ENCODE data around the gene GPR153. TPM values are rescaled to one million over a fixed set of nuclear protein-coding genes. Genes with fewer than 3 reads are reported as not detected.

GPR153 gene
- polyA plus RNA-seq, 2 donors: 2.7 to 3.9 TPM

GRCh38 chr1:6271554-6271953 is 10.7 kb upstream of the GPR153 start:
- Histone ChIP-seq H3K9me3 (ENCODE audit: control insufficient read depth in 2 of 2, insufficient read depth in 1 of 2, low read depth in 1 of 2, low read length in 1 of 2) (no peaks in the 10 kb centered on the region), H3K36me3 (ENCODE audit: control insufficient read depth in 2 of 2, insufficient read depth in 2 of 2, low read length in 1 of 2) (no peaks in the 10 kb centered on the region), H3K27me3 (ENCODE audit: control insufficient read depth in 1 of 2, insufficient read depth in 2 of 2, low read length in 2 of 2) (no peaks in the 10 kb centered on the region), H3K4me1 (ENCODE audit: control insufficient read depth in 2 of 2, insufficient read depth in 2 of 2, low read length in 1 of 2) (peaks cover 0 to 25% of the 10 kb centered on the region in 2 donors), H3K27ac (ENCODE audit: low read depth in 2 of 2, low read length in 1 of 2) (no peak overlapping the region), H3K4me3 (ENCODE audit: low read depth in 1 of 2, low read length in 2 of 2) (no peak overlapping the region)
- WGBS, 2 donors: 80 to 83% methylated on average over 12 of the region's 12 CpGs

GRCh38 chr1:6271006-6271405 is 10.1 kb upstream of the GPR153 start:
- H3K27ac ChIP-seq (ENCODE audit: low read depth in 2 of 2, low read length in 1 of 2): no peak overlapping the region
- 68 to 70% methylated on average over 4 of the region's 4 CpGs for WGBS, 2 donors
- no peak overlapping the region for H3K4me3 ChIP-seq (ENCODE audit: low read depth in 1 of 2, low read length in 2 of 2)
- H3K4me1 ChIP-seq (ENCODE audit: control insufficient read depth in 2 of 2, insufficient read depth in 2 of 2, low read length in 1 of 2): peaks cover 0 to 23% of the 10 kb centered on the region in 2 donors
- no peaks in the 10 kb centered on the region for H3K9me3 ChIP-seq (ENCODE audit: control insufficient read depth in 2 of 2, insufficient read depth in 1 of 2, low read depth in 1 of 2, low read length in 1 of 2)
- no peaks in the 10 kb centered on the region for H3K36me3 ChIP-seq (ENCODE audit: control insufficient read depth in 2 of 2, insufficient read depth in 2 of 2, low read length in 1 of 2)
- H3K27me3 ChIP-seq (ENCODE audit: control insufficient read depth in 1 of 2, insufficient read depth in 2 of 2, low read length in 2 of 2): no peaks in the 10 kb centered on the region

GRCh38 chr1:6270401-6270800 is 9.5 kb upstream of the GPR153 start:
- Histone ChIP-seq H3K9me3 (ENCODE audit: control insufficient read depth in 2 of 2, insufficient read depth in 1 of 2, low read depth in 1 of 2, low read length in 1 of 2) (no peaks in the 10 kb centered on the region), H3K4me3 (ENCODE audit: low read depth in 1 of 2, low read length in 2 of 2) (no peak overlapping the region), H3K4me1 (ENCODE audit: control insufficient read depth in 2 of 2, insufficient read depth in 2 of 2, low read length in 1 of 2) (peaks cover 0 to 21% of the 10 kb centered on the region in 2 donors), H3K27ac (ENCODE audit: low read depth in 2 of 2, low read length in 1 of 2) (no peak overlapping the region), H3K27me3 (ENCODE audit: control insufficient read depth in 1 of 2, insufficient read depth in 2 of 2, low read length in 2 of 2) (no peaks in the 10 kb centered on the region), H3K36me3 (ENCODE audit: control insufficient read depth in 2 of 2, insufficient read depth in 2 of 2, low read length in 1 of 2) (no peaks in the 10 kb centered on the region)
- WGBS, 2 donors: 51 to 65% methylated on average over 8 of the region's 8 CpGs

- Histone ChIP-seq H3K4me3 (ENCODE audit: low read depth in 1 of 2, low read length in 2 of 2) (no peak overlapping the region), H3K36me3 (ENCODE audit: control insufficient read depth in 2 of 2, insufficient read depth in 2 of 2, low read length in 1 of 2) (no peaks in the 10 kb centered on the region), H3K27ac (ENCODE audit: low read depth in 2 of 2, low read length in 1 of 2) (no peak overlapping the region), H3K27me3 (ENCODE audit: control insufficient read depth in 1 of 2, insufficient read depth in 2 of 2, low read length in 2 of 2) (no peaks in the 10 kb centered on the region), H3K4me1 (ENCODE audit: control insufficient read depth in 2 of 2, insufficient read depth in 2 of 2, low read length in 1 of 2) (peaks cover 0 to 21% of the 10 kb centered on the region in 2 donors), H3K9me3 (ENCODE audit: control insufficient read depth in 2 of 2, insufficient read depth in 1 of 2, low read depth in 1 of 2, low read length in 1 of 2) (no peaks in the 10 kb centered on the region)
- WGBS, 2 donors: 67% methylated on average over 22 of the region's 22 CpGs
These were observed 9.0 kb upstream of the GPR153 start for GRCh38 chr1:6269720-6270400.

- no peak overlapping the region for H3K27ac ChIP-seq (ENCODE audit: low read depth in 2 of 2, low read length in 1 of 2)
These were observed 8.4 kb upstream of the GPR153 start for GRCh38 chr1:6269296-6269695.

GRCh38 chr1:6268415-6268814 is 7.5 kb upstream of the GPR153 start:
- Histone ChIP-seq H3K9me3 (ENCODE audit: control insufficient read depth in 2 of 2, insufficient read depth in 1 of 2, low read depth in 1 of 2, low read length in 1 of 2) (no peaks in the 10 kb centered on the region), H3K4me3 (ENCODE audit: low read depth in 1 of 2, low read length in 2 of 2) (no peak overlapping the region), H3K27me3 (ENCODE audit: control insufficient read depth in 1 of 2, insufficient read depth in 2 of 2, low read length in 2 of 2) (no peaks in the 10 kb centered on the region), H3K27ac (ENCODE audit: low read depth in 2 of 2, low read length in 1 of 2) (no peak overlapping the region), H3K36me3 (ENCODE audit: control insufficient read depth in 2 of 2, insufficient read depth in 2 of 2, low read length in 1 of 2) (peaks cover 0 to 2% of the 10 kb centered on the region in 2 donors), H3K4me1 (ENCODE audit: control insufficient read depth in 2 of 2, insufficient read depth in 2 of 2, low read length in 1 of 2) (peaks cover 0 to 25% of the 10 kb centered on the region in 2 donors)
- WGBS, 2 donors: 88 to 91% methylated on average over 21 of the region's 21 CpGs

More at GRCh38 chr1:6269296-6269695, 8.4 kb upstream of the GPR153 start:
- no peaks in the 10 kb centered on the region for H3K36me3 ChIP-seq (ENCODE audit: control insufficient read depth in 2 of 2, insufficient read depth in 2 of 2, low read length in 1 of 2)
- H3K4me3 ChIP-seq (ENCODE audit: low read depth in 1 of 2, low read length in 2 of 2): no peak overlapping the region
- no peaks in the 10 kb centered on the region for H3K27me3 ChIP-seq (ENCODE audit: control insufficient read depth in 1 of 2, insufficient read depth in 2 of 2, low read length in 2 of 2)
- peaks cover 0 to 21% of the 10 kb centered on the region in 2 donors for H3K4me1 ChIP-seq (ENCODE audit: control insufficient read depth in 2 of 2, insufficient read depth in 2 of 2, low read length in 1 of 2)
- WGBS, 2 donors: 90 to 93% methylated on average over 14 of the region's 14 CpGs
- H3K9me3 ChIP-seq (ENCODE audit: control insufficient read depth in 2 of 2, insufficient read depth in 1 of 2, low read depth in 1 of 2, low read length in 1 of 2): no peaks in the 10 kb centered on the region

- peaks cover 0 to 23% of the 10 kb centered on the region in 2 donors for H3K4me1 ChIP-seq (ENCODE audit: control insufficient read depth in 2 of 2, insufficient read depth in 2 of 2, low read length in 1 of 2)
- no peaks in the 10 kb centered on the region for H3K9me3 ChIP-seq (ENCODE audit: control insufficient read depth in 2 of 2, insufficient read depth in 1 of 2, low read depth in 1 of 2, low read length in 1 of 2)
- peaks cover 0 to 2% of the 10 kb centered on the region in 2 donors for H3K36me3 ChIP-seq (ENCODE audit: control insufficient read depth in 2 of 2, insufficient read depth in 2 of 2, low read length in 1 of 2)
- no peak overlapping the region for H3K27ac ChIP-seq (ENCODE audit: low read depth in 2 of 2, low read length in 1 of 2)
- no peaks in the 10 kb centered on the region for H3K27me3 ChIP-seq (ENCODE audit: control insufficient read depth in 1 of 2, insufficient read depth in 2 of 2, low read length in 2 of 2)
- 73 to 79% methylated on average over 12 of the region's 12 CpGs for WGBS, 2 donors
- no peak overlapping the region for H3K4me3 ChIP-seq (ENCODE audit: low read depth in 1 of 2, low read length in 2 of 2)
These were observed 6.9 kb upstream of the GPR153 start for GRCh38 chr1:6267686-6268322.

GRCh38 chr1:6266641-6267040 is 5.7 kb upstream of the GPR153 start:
- Histone ChIP-seq H3K9me3 (ENCODE audit: control insufficient read depth in 2 of 2, insufficient read depth in 1 of 2, low read depth in 1 of 2, low read length in 1 of 2) (no peaks in the 10 kb centered on the region), H3K4me3 (ENCODE audit: low read depth in 1 of 2, low read length in 2 of 2) (no peak overlapping the region), H3K27ac (ENCODE audit: low read depth in 2 of 2, low read length in 1 of 2) (no peak overlapping the region), H3K27me3 (ENCODE audit: control insufficient read depth in 1 of 2, insufficient read depth in 2 of 2, low read length in 2 of 2) (no peaks in the 10 kb centered on the region), H3K4me1 (ENCODE audit: control insufficient read depth in 2 of 2, insufficient read depth in 2 of 2, low read length in 1 of 2) (peaks cover 0 to 16% of the 10 kb centered on the region in 2 donors), H3K36me3 (ENCODE audit: control insufficient read depth in 2 of 2, insufficient read depth in 2 of 2, low read length in 1 of 2) (peaks cover 0 to 2% of the 10 kb centered on the region in 2 donors)
- 86 to 87% methylated on average over 11 of the region's 11 CpGs for WGBS, 2 donors

GRCh38 chr1:6265151-6265550 is 4.3 kb upstream of the GPR153 start:
- Histone ChIP-seq H3K4me1 (ENCODE audit: control insufficient read depth in 2 of 2, insufficient read depth in 2 of 2, low read length in 1 of 2) (peaks cover 0 to 10% of the 10 kb centered on the region in 2 donors), H3K4me3 (ENCODE audit: low read depth in 1 of 2, low read length in 2 of 2) (no peak overlapping the region), H3K9me3 (ENCODE audit: control insufficient read depth in 2 of 2, insufficient read depth in 1 of 2, low read depth in 1 of 2, low read length in 1 of 2) (no peaks in the 10 kb centered on the region), H3K27ac (ENCODE audit: low read depth in 2 of 2, low read length in 1 of 2) (no peak overlapping the region), H3K36me3 (ENCODE audit: control insufficient read depth in 2 of 2, insufficient read depth in 2 of 2, low read length in 1 of 2) (peaks cover 0 to 2% of the 10 kb centered on the region in 2 donors), H3K27me3 (ENCODE audit: control insufficient read depth in 1 of 2, insufficient read depth in 2 of 2, low read length in 2 of 2) (no peaks in the 10 kb centered on the region)
- WGBS, 2 donors: 82 to 91% methylated on average over 15 of the region's 15 CpGs

GRCh38 chr1:6263716-6264115 is 2.8 kb upstream of the GPR153 start:
- 45 to 63% methylated on average over 7 of the region's 7 CpGs for WGBS, 2 donors
- peaks cover 0 to 11% of the 10 kb centered on the region in 2 donors for H3K4me1 ChIP-seq (ENCODE audit: control insufficient read depth in 2 of 2, insufficient read depth in 2 of 2, low read length in 1 of 2)
- H3K36me3 ChIP-seq (ENCODE audit: control insufficient read depth in 2 of 2, insufficient read depth in 2 of 2, low read length in 1 of 2): peaks cover 0 to 2% of the 10 kb centered on the region in 2 donors
- no peaks in the 10 kb centered on the region for H3K27me3 ChIP-seq (ENCODE audit: control insufficient read depth in 1 of 2, insufficient read depth in 2 of 2, low read length in 2 of 2)
- H3K27ac ChIP-seq (ENCODE audit: low read depth in 2 of 2, low read length in 1 of 2): no peak overlapping the region
- H3K4me3 ChIP-seq (ENCODE audit: low read depth in 1 of 2, low read length in 2 of 2): no peak overlapping the region
- H3K9me3 ChIP-seq (ENCODE audit: control insufficient read depth in 2 of 2, insufficient read depth in 1 of 2, low read depth in 1 of 2, low read length in 1 of 2): no peaks in the 10 kb centered on the region
